DND-41 (cell line): ENCODE measurements around the gene BPIFB3.
"Not testable (repeated sequence)": the region's sequence is repeated elsewhere in the genome, so short reads cannot be mapped to it uniquely, and the experiment has no call there.

Experiments
- ATAC-seq: fragments of 200-7000 bp; cut with Tn5 transposase; 3 replicates; pipeline ENCODE4 v1.9.1; 2021; ENCODE audit warnings: low read depth; ENCODE audit not compliant: insufficient read depth
- DNase-seq: peaks from one replicate; pipeline ENCODE4 v3.0.0-alpha.2; 2020
- H2AFZ ChIP-seq: 2 replicates; pipeline ENCODE4 v1.6.0; 2012; ENCODE audit warnings: low read depth, low read length
- H3K27ac ChIP-seq: 2 replicates; pipeline ENCODE4 v1.5.1; 2012; ENCODE audit warnings: low read length, inconsistent platforms
- H3K27me3 ChIP-seq: fragments of 200-600 bp; sonication (generic); 2 replicates; pipeline ENCODE4 v1.6.0; 2012; ENCODE audit warnings: low read length, mild to moderate bottlenecking, inconsistent platforms; ENCODE audit not compliant: insufficient read depth, poor library complexity
- H3K36me3 ChIP-seq: 2 replicates; pipeline ENCODE4 v1.5.1; 2012; ENCODE audit warnings: low read length, inconsistent platforms; ENCODE audit not compliant: insufficient read depth
- H3K4me1 ChIP-seq: 2 replicates; pipeline ENCODE4 v1.5.1; 2012; ENCODE audit warnings: mild to moderate bottlenecking, low read length; ENCODE audit not compliant: insufficient read depth
- H3K4me2 ChIP-seq: 2 replicates; pipeline ENCODE4 v1.6.0; 2012; ENCODE audit warnings: mild to moderate bottlenecking, moderate library complexity, low read length, inconsistent platforms; ENCODE audit not compliant: insufficient read depth
- H3K4me3 ChIP-seq, 2 experiments: fragments of 200-600 bp in 1 of 2; shearing (Covaris generic) in 1 of 2; 2 replicates each; pipeline ENCODE4 v1.5.1; 2012 to 2016; ENCODE audit warnings: inconsistent platforms in 2 of 2, low read length in 2 of 2, mild to moderate bottlenecking in 2 of 2, low read depth in 1 of 2, moderate library complexity in 1 of 2
- H3K79me2 ChIP-seq: 2 replicates; pipeline ENCODE4 v1.6.0; 2012; ENCODE audit warnings: low read length, inconsistent platforms; ENCODE audit not compliant: insufficient read depth
- H3K9ac ChIP-seq: 2 replicates; pipeline ENCODE4 v1.6.0; 2012; ENCODE audit warnings: low read depth, mild to moderate bottlenecking, inconsistent platforms, low read length, moderate library complexity
- H3K9me3 ChIP-seq: 2 replicates; pipeline ENCODE4 v1.5.1; 2012; ENCODE audit warnings: low read length, moderate library complexity, mild to moderate bottlenecking, inconsistent platforms; ENCODE audit not compliant: insufficient read depth, severe bottlenecking
- H4K20me1 ChIP-seq: 2 replicates; pipeline ENCODE4 v1.6.0; 2012; ENCODE audit warnings: low read length; ENCODE audit not compliant: insufficient read depth
- EZH2 ChIP-seq: IDR thresholded peaks from 3 replicates; pipeline ENCODE4 v1.6.1; 2012; ENCODE audit warnings: borderline replicate concordance, low read depth, mild to moderate bottlenecking, moderate library complexity, low read length, inconsistent platforms; ENCODE audit not compliant: severe bottlenecking
- TF ChIP-seq, protein P1 (sequence below): IDR thresholded peaks from 2 replicates; pipeline ENCODE4 v1.5.1; 2012; ENCODE audit warnings: borderline replicate concordance, low read length, moderate library complexity, mild to moderate bottlenecking; ENCODE audit not compliant: poor library complexity, severe bottlenecking; ENCODE audit errors: extremely low read depth

The BPIFB3 gene

DNA sequence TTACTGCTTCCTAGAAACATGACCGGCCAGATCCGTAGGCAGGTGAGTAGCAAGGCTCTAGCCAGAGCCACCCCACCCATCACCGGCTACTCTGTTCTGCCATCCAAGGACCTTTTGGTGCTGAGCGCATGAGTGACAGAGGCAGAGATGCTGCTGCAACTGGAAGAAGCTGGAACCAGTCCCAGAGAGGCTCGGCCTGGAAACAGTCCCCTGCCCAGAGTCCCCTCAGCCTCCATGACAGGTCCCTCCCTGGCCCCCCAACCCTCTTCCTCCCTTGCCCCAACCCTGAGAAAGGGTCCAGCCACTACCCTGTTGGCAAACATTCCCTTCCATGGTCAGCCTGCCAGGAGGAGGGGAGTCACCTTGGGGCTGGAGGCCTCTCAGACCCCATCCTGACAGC, 57.6 kb downstream of the BPIFB3 start:
- H3K27ac ChIP-seq = no peak overlapping the region
- DNase-seq (no peak), ATAC-seq (no peak)
- H4K20me1 ChIP-seq = no peaks in the 10 kb centered on the region
- H3K4me1 ChIP-seq = no peaks in the 10 kb centered on the region
- no peaks in the 10 kb centered on the region for H3K79me2 ChIP-seq
- H3K36me3 ChIP-seq = no peaks in the 10 kb centered on the region
- peaks cover 4% of the 10 kb centered on the region for H3K27me3 ChIP-seq
- H2AFZ ChIP-seq = no peak overlapping the region
- H3K9me3 ChIP-seq = no peaks in the 10 kb centered on the region
- no peak overlapping the region for H3K4me2 ChIP-seq
- H3K4me3 ChIP-seq = no peak overlapping the region
- H3K9ac ChIP-seq = no peak overlapping the region
- TF ChIP-seq, protein P1, sequence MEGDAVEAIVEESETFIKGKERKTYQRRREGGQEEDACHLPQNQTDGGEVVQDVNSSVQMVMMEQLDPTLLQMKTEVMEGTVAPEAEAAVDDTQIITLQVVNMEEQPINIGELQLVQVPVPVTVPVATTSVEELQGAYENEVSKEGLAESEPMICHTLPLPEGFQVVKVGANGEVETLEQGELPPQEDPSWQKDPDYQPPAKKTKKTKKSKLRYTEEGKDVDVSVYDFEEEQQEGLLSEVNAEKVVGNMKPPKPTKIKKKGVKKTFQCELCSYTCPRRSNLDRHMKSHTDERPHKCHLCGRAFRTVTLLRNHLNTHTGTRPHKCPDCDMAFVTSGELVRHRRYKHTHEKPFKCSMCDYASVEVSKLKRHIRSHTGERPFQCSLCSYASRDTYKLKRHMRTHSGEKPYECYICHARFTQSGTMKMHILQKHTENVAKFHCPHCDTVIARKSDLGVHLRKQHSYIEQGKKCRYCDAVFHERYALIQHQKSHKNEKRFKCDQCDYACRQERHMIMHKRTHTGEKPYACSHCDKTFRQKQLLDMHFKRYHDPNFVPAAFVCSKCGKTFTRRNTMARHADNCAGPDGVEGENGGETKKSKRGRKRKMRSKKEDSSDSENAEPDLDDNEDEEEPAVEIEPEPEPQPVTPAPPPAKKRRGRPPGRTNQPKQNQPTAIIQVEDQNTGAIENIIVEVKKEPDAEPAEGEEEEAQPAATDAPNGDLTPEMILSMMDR = no peak
- TF ChIP-seq EZH2 = no peak

DNA sequence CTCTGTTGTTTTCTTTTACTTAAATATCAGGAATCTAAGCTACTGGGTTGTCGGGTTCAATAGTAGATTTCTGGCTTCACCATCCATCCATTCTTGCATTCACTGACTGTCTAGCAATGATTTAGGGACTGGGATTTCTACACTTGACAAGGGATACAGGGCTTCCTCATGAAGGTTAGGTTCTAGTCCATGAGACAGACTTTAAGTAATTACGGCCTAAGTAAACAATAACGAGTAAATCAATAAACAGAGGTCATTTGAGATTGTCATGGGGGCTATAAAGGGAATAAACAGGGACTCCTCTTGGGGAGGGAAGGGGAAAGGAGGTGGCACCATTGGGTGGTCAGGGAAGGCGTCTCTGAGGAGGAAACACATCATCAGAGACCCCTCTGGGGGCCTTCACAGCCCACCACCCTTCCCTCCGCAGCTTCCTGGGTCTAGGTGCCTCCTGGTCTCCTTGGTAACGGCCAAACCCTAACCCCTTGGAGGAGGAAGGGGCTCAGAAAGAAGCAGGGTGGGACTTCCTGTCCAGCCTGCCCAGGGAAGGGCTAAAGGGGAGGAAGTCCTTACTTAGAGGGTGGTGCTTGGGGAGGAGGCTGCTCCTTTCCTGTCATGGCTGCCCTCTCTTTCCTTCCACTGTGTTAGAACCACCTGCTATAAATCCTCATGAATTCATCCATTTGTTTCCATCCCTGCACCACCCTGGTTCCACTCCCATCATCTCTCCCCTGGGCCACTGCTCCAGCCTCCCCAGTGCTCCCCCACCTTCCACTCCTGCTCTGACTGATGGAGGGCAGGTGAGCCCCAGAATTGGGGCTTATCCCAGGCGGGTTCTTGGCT, 59.1 kb downstream of the BPIFB3 start:
- 0 out of 2 replicates have a peak overlapping the region, but pooled peaks have one; percentile 17 for H2AFZ ChIP-seq
- no peaks in the 10 kb centered on the region for H3K36me3 ChIP-seq
- H3K4me2 ChIP-seq = no peak overlapping the region
- no peaks in the 10 kb centered on the region for H3K79me2 ChIP-seq
- H3K27ac ChIP-seq = no peak overlapping the region
- H4K20me1 ChIP-seq = no peaks in the 10 kb centered on the region
- no peaks in the 10 kb centered on the region for H3K4me1 ChIP-seq
- no peak for TF ChIP-seq EZH2
- TF ChIP-seq, protein P1 = no peak
- DNase-seq = no peak
- ATAC-seq = no peak
- H3K4me3 ChIP-seq = no peak overlapping the region
- H3K9me3 ChIP-seq = no peaks in the 10 kb centered on the region
- peaks cover 4% of the 10 kb centered on the region for H3K27me3 ChIP-seq
- H3K9ac ChIP-seq = no peak overlapping the region

DNA sequence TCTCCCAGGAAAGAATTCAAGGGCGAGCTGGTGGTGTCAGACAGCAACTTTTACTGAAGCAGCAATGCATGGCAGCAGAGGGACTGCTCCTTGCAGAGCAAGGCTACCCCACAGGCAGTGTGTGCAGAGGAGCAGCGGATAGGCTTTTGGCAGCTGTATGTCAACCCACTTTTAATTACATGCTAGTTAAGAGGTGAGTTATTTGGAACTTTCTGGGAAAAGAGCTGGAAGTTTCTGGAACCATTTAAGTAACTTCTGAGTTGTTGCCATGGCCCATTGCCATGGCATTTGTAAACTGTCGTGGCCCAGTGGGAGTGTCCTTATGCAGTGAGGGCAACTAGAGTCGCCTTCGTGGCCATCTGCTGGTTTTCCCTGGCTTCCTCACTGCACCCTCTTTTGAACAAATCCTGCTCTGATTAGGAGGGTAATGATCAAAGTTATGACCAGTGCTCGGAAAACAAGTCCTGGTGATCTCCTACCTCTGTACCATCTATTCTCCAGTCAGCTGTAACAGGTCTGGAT, 59.7 kb downstream of the BPIFB3 start:
- Histone ChIP-seq H4K20me1 (no peaks in the 10 kb centered on the region), H3K79me2 (no peaks in the 10 kb centered on the region), H3K27ac (no peak overlapping the region), H3K27me3 (peaks cover 4% of the 10 kb centered on the region), H3K36me3 (no peaks in the 10 kb centered on the region), H3K9me3 (no peaks in the 10 kb centered on the region), H2AFZ (0 out of 2 replicates have a peak overlapping the region, but pooled peaks have one; percentile 17), H3K4me3 (no peak overlapping the region), H3K4me1 (no peaks in the 10 kb centered on the region), H3K9ac (no peak overlapping the region), H3K4me2 (no peak overlapping the region)
- no peak for DNase-seq
- no peak for ATAC-seq
- TF ChIP-seq, protein P1 = no peak
- TF ChIP-seq EZH2 = no peak

DNA sequence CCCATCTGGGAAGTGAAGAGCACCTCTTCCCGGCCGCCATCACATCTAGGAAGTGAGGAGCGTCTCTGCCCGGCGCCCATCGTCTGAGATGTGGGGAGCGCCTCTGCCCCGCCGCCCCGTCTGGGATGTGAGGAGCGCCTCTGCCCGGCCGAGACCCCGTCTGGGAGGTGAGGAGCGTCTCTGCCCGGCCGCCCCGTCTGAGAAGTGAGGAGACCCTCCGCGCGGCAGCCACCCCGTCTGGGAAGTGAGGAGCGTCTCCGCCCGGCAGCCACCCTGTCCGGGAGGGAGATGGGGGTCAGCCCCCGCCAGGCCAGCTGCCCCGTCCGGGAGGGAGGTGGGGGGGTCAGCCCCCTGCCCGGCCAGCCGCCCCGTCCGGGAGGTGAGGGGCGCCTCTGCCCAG, 61.8 kb downstream of the BPIFB3 start:
- not testable (repeated sequence) for H3K79me2 ChIP-seq, DNase-seq, H3K4me3 ChIP-seq, H3K4me2 ChIP-seq, H3K9ac ChIP-seq, H2AFZ ChIP-seq, H3K4me1 ChIP-seq, H4K20me1 ChIP-seq, H3K9me3 ChIP-seq, H3K27me3 ChIP-seq, ATAC-seq, H3K27ac ChIP-seq, H3K36me3 ChIP-seq
